GM23338 (cell line): ENCODE measurements around the gene IKZF3. TPM values are rescaled to one million over a fixed set of nuclear protein-coding genes. Genes with fewer than 3 reads are reported as not detected.

Experiments
- ATAC-seq: fragments of 200-7000 bp; cut with Tn5 transposase; 3 replicates; pipeline ENCODE4 v1.9.1; 2020
- DNase-seq: peaks from one replicate; pipeline ENCODE4 v3.0.0-alpha.2; 2015; ENCODE audit warnings: low spot score
- H2AFZ ChIP-seq: fragments of 200-600 bp; sonication (generic); 2 replicates; pipeline ENCODE4 v1.8.0; 2016; ENCODE audit warnings: antibody characterized with exemption, mild to moderate bottlenecking, moderate library complexity
- H3F3A ChIP-seq: fragments of 200-600 bp; sonication (generic); replicated peaks from 2 replicates; pipeline ENCODE4 v1.8.0; 2017; ENCODE audit warnings: antibody characterized with exemption, mixed run types, low read depth
- H3K27ac ChIP-seq: fragments of 200-600 bp; sonication (generic); 2 replicates; pipeline ENCODE4 v1.6.1; 2016; ENCODE audit warnings: low read depth
- H3K27me3 ChIP-seq: fragments of 200-600 bp; sonication (generic); 2 replicates; pipeline ENCODE4 v1.8.0; 2016; ENCODE audit warnings: mild to moderate bottlenecking, mixed run types, moderate library complexity; ENCODE audit not compliant: insufficient read depth
- H3K36me3 ChIP-seq: fragments of 200-600 bp; sonication (generic); 2 replicates; pipeline ENCODE4 v1.8.0; 2016; ENCODE audit warnings: mild to moderate bottlenecking; ENCODE audit not compliant: insufficient read depth
- H3K4me1 ChIP-seq: fragments of 200-600 bp; sonication (generic); 2 replicates; pipeline ENCODE4 v1.8.0; 2016; ENCODE audit warnings: mild to moderate bottlenecking, moderate library complexity; ENCODE audit not compliant: insufficient read depth
- H3K4me2 ChIP-seq: fragments of 200-600 bp; sonication (generic); 2 replicates; pipeline ENCODE4 v1.7.1; 2017; ENCODE audit warnings: mixed run types
- H3K4me3 ChIP-seq: fragments of 200-600 bp; sonication (generic); 2 replicates; pipeline ENCODE4 v1.6.1; 2016; ENCODE audit warnings: mixed run types
- H3K79me2 ChIP-seq: fragments of 200-600 bp; sonication (generic); replicated peaks from 2 replicates; pipeline ENCODE4 v1.8.0; 2017; ENCODE audit warnings: mild to moderate bottlenecking; ENCODE audit not compliant: insufficient read depth
- H3K9me2 ChIP-seq: fragments of 200-600 bp; sonication (generic); 2 replicates; pipeline ENCODE4 v1.8.0; 2017; ENCODE audit not compliant: insufficient read depth
- H4K20me1 ChIP-seq: fragments of 200-600 bp; sonication (generic); replicated peaks from 2 replicates; pipeline ENCODE4 v1.8.0; 2017; ENCODE audit warnings: mild to moderate bottlenecking; ENCODE audit not compliant: insufficient read depth
- H3K27ac Mint-ChIP-seq: 2 replicates; pipeline ENCODE4 v1.8.0; 2020; ENCODE audit warnings: inconsistent platforms, mild to moderate bottlenecking, moderate library complexity, mixed read lengths
- H3K27me3 Mint-ChIP-seq: 3 replicates; pipeline ENCODE4 v1.8.0; 2022; ENCODE audit warnings: low read depth, mild to moderate bottlenecking, moderate library complexity, mixed read lengths, inconsistent platforms; ENCODE audit not compliant: insufficient read depth, poor library complexity
- H3K36me3 Mint-ChIP-seq: 3 replicates; pipeline ENCODE4 v1.8.0; 2021; ENCODE audit warnings: low read depth, mild to moderate bottlenecking, inconsistent platforms, moderate library complexity, mixed read lengths
- H3K4me1 Mint-ChIP-seq: 3 replicates; pipeline ENCODE4 v1.8.0; 2020; ENCODE audit warnings: mild to moderate bottlenecking, inconsistent platforms, mixed read lengths
- H3K4me3 Mint-ChIP-seq: 3 replicates; pipeline ENCODE4 v1.8.0; 2021; ENCODE audit warnings: moderate library complexity, mild to moderate bottlenecking, inconsistent platforms, mixed read lengths
- H3K9me3 Mint-ChIP-seq: 3 replicates; pipeline ENCODE4 v1.8.0; 2020; ENCODE audit warnings: moderate library complexity, mild to moderate bottlenecking, inconsistent platforms, mixed read lengths
- CREB1 ChIP-seq: fragments of 250-450 bp; sonication (Bioruptor Pico); IDR thresholded peaks from 2 replicates; pipeline ENCODE4 v1.5.0; 2020; ENCODE audit warnings: low read depth, mild to moderate bottlenecking, moderate library complexity
- CTCF ChIP-seq, 2 experiments: fragments of 200-600 bp in 1 of 2; sonication (generic) in 1 of 2; conservative IDR thresholded peaks; 2 replicates each; pipeline versions ENCODE4 v1.5.1 to v1.6.1; 2016 to 2017; ENCODE audit warnings: antibody characterized with exemption in 2 of 2, low read depth in 2 of 2, mild to moderate bottlenecking in 2 of 2, moderate library complexity in 1 of 2
- ETS1 ChIP-seq: IDR thresholded peaks from 2 replicates; pipeline ENCODE4 v1.6.1; 2016; ENCODE audit warnings: antibody characterized with exemption
- EZH2phosphoT487 ChIP-seq: fragments of 200-600 bp; sonication (generic); IDR thresholded peaks from one replicate; pipeline ENCODE4 v1.8.1; 2018; ENCODE audit warnings: antibody characterized with exemption; ENCODE audit not compliant: unreplicated experiment
- NANOG ChIP-seq: IDR thresholded peaks from 2 replicates; pipeline ENCODE4 v1.6.1; 2016; ENCODE audit warnings: antibody characterized with exemption, borderline replicate concordance
- POLR2AphosphoS5 ChIP-seq: IDR thresholded peaks from 2 replicates; pipeline ENCODE4 v1.6.1; 2016; ENCODE audit warnings: antibody characterized with exemption, low read depth
- STAT1 ChIP-seq: IDR thresholded peaks from one replicate; pipeline ENCODE4 v1.6.1; 2016; ENCODE audit warnings: antibody characterized with exemption; ENCODE audit not compliant: unreplicated experiment
- ZNF114 ChIP-seq: fragments of 250-450 bp; sonication (Bioruptor Pico); IDR thresholded peaks from 2 replicates; pipeline ENCODE4 v1.5.0; 2020; ENCODE audit warnings: mild to moderate bottlenecking, moderate library complexity
- ZNF331 ChIP-seq: fragments of 250-450 bp; sonication (Bioruptor Pico); IDR thresholded peaks from 2 replicates; pipeline ENCODE4 v1.5.0; 2020; ENCODE audit warnings: low read depth, mild to moderate bottlenecking, moderate library complexity
- polyA plus RNA-seq: library from polyadenylated mRNA; unstranded; fragments of >200 nt; fragmentation: Nextera tagmentation; extraction: Ambion mirVana; gene quantifications from 2 replicates; pipeline ENCODE4 v1.2.1, GENCODE V29; 2016
- total RNA-seq: library from RNA; depleted of rRNA; stranded (reverse); fragments of >200 nt; shearing (Covaris generic); gene quantifications from 2 replicates; pipeline ENCODE4 v1.2.3, GENCODE V29; 2014

The IKZF3 gene
- total and polyA plus RNA-seq, 2 experiments from 2014 or later, result 0.11 to 0.76 TPM

- H3K4me3 Mint-ChIP-seq, result no peak overlapping the region
- no peaks in the 10 kb centered on the region for H3K9me3 Mint-ChIP-seq
- Histone ChIP-seq H3K36me3 (no peaks in the 10 kb centered on the region), H3K9me2 (no peaks in the 10 kb centered on the region), H3K4me2 (no peak overlapping the region), H3K4me1 (peaks cover 22% of the 10 kb centered on the region), H4K20me1 (no peaks in the 10 kb centered on the region), H3K27me3 (no peaks in the 10 kb centered on the region), H3K79me2 (peaks cover 18% of the 10 kb centered on the region), H2AFZ (no peak overlapping the region), H3K4me3 (no peak overlapping the region), H3K27ac (no peak overlapping the region), H3F3A (peaks cover 22% of the 10 kb centered on the region)
- DNase-seq, result no peak
- ATAC-seq, result no peak
- peaks cover 36% of the 10 kb centered on the region for H3K36me3 Mint-ChIP-seq
- H3K4me1 Mint-ChIP-seq, result peaks cover 24% of the 10 kb centered on the region
- peaks cover 21% of the 10 kb centered on the region for H3K27me3 Mint-ChIP-seq
- no peak overlapping the region for H3K27ac Mint-ChIP-seq
- TF ChIP-seq ZNF114 (CRISPR knock-in tag) (no peak), EZH2phosphoT487 (no peak)
Observed at GRCh38 chr17:39742126-39742855, 121.8 kb downstream of the IKZF3 start.

GRCh38 chr17:39740357-39741111 lies 123.6 kb downstream of the IKZF3 start:
- H3K4me3 Mint-ChIP-seq, result peak overlapping the region; percentile 88
- H3K36me3 ChIP-seq, result no peaks in the 10 kb centered on the region
- H3K4me1 ChIP-seq, result peaks cover 33% of the 10 kb centered on the region
- H3K79me2 ChIP-seq, result peaks cover 18% of the 10 kb centered on the region
- H3K4me3 ChIP-seq, result peak overlapping the region; percentile 98
- H3K4me2 ChIP-seq, result peak overlapping the region; percentile 100
- peaks cover 22% of the 10 kb centered on the region for H3F3A ChIP-seq
- H3K9me3 Mint-ChIP-seq, result no peaks in the 10 kb centered on the region; the same call in 2 of the 3 replicates
- peaks cover 25% of the 10 kb centered on the region for H3K36me3 Mint-ChIP-seq
- no peaks in the 10 kb centered on the region for H4K20me1 ChIP-seq
- H3K9me2 ChIP-seq, result no peaks in the 10 kb centered on the region
- H3K27me3 ChIP-seq, result no peaks in the 10 kb centered on the region
- peak overlapping the region; percentile 96 for H3K27ac Mint-ChIP-seq
- TF ChIP-seq EZH2phosphoT487 (no peak), ETS1 (peak; percentile 57; the same call in 1 of the 2 replicates), ZNF331 (CRISPR knock-in tag) (no peak), STAT1 (no peak), CREB1 (CRISPR knock-in tag) (peak; percentile 73), NANOG (no peak), POLR2AphosphoS5 (peak; percentile 52), CTCF (conservative IDR thresholded peaks at IDR 0.05; ENCODE audit: low read depth in 2 of 2) (no peak)
- DNase-seq, result peak; percentile 95
- H3K27me3 Mint-ChIP-seq, result peaks cover 24% of the 10 kb centered on the region
- ATAC-seq, result peak; percentile 64
- peak overlapping the region; percentile 97 for H3K27ac ChIP-seq
- H2AFZ ChIP-seq, result no peak overlapping the region
- peaks cover 40% of the 10 kb centered on the region for H3K4me1 Mint-ChIP-seq
